GM23338 (cell line): ENCODE data around the gene COL9A2. TPM values are rescaled to one million over a fixed set of nuclear protein-coding genes. Genes with fewer than 3 reads are reported as not detected.

Experiments
- ATAC-seq: fragments of 200-7000 bp; cut with Tn5 transposase; 3 replicates; pipeline ENCODE4 v1.9.1; 2020
- DNase-seq: peaks from one replicate; pipeline ENCODE4 v3.0.0-alpha.2; 2015; ENCODE audit warnings: low spot score
- H2AFZ ChIP-seq: fragments of 200-600 bp; sonication (generic); 2 replicates; pipeline ENCODE4 v1.8.0; 2016; ENCODE audit warnings: antibody characterized with exemption, mild to moderate bottlenecking, moderate library complexity
- H3F3A ChIP-seq: fragments of 200-600 bp; sonication (generic); replicated peaks from 2 replicates; pipeline ENCODE4 v1.8.0; 2017; ENCODE audit warnings: antibody characterized with exemption, mixed run types, low read depth
- H3K27ac ChIP-seq: fragments of 200-600 bp; sonication (generic); 2 replicates; pipeline ENCODE4 v1.6.1; 2016; ENCODE audit warnings: low read depth
- H3K27me3 ChIP-seq: fragments of 200-600 bp; sonication (generic); 2 replicates; pipeline ENCODE4 v1.8.0; 2016; ENCODE audit warnings: mild to moderate bottlenecking, mixed run types, moderate library complexity; ENCODE audit not compliant: insufficient read depth
- H3K36me3 ChIP-seq: fragments of 200-600 bp; sonication (generic); 2 replicates; pipeline ENCODE4 v1.8.0; 2016; ENCODE audit warnings: mild to moderate bottlenecking; ENCODE audit not compliant: insufficient read depth
- H3K4me1 ChIP-seq: fragments of 200-600 bp; sonication (generic); 2 replicates; pipeline ENCODE4 v1.8.0; 2016; ENCODE audit warnings: mild to moderate bottlenecking, moderate library complexity; ENCODE audit not compliant: insufficient read depth
- H3K4me2 ChIP-seq: fragments of 200-600 bp; sonication (generic); 2 replicates; pipeline ENCODE4 v1.7.1; 2017; ENCODE audit warnings: mixed run types
- H3K4me3 ChIP-seq: fragments of 200-600 bp; sonication (generic); 2 replicates; pipeline ENCODE4 v1.6.1; 2016; ENCODE audit warnings: mixed run types
- H3K79me2 ChIP-seq: fragments of 200-600 bp; sonication (generic); replicated peaks from 2 replicates; pipeline ENCODE4 v1.8.0; 2017; ENCODE audit warnings: mild to moderate bottlenecking; ENCODE audit not compliant: insufficient read depth
- H3K9me2 ChIP-seq: fragments of 200-600 bp; sonication (generic); 2 replicates; pipeline ENCODE4 v1.8.0; 2017; ENCODE audit not compliant: insufficient read depth
- H4K20me1 ChIP-seq: fragments of 200-600 bp; sonication (generic); replicated peaks from 2 replicates; pipeline ENCODE4 v1.8.0; 2017; ENCODE audit warnings: mild to moderate bottlenecking; ENCODE audit not compliant: insufficient read depth
- H3K27ac Mint-ChIP-seq: 2 replicates; pipeline ENCODE4 v1.8.0; 2020; ENCODE audit warnings: inconsistent platforms, mild to moderate bottlenecking, moderate library complexity, mixed read lengths
- H3K27me3 Mint-ChIP-seq: 3 replicates; pipeline ENCODE4 v1.8.0; 2022; ENCODE audit warnings: low read depth, mild to moderate bottlenecking, moderate library complexity, mixed read lengths, inconsistent platforms; ENCODE audit not compliant: insufficient read depth, poor library complexity
- H3K36me3 Mint-ChIP-seq: 3 replicates; pipeline ENCODE4 v1.8.0; 2021; ENCODE audit warnings: low read depth, mild to moderate bottlenecking, inconsistent platforms, moderate library complexity, mixed read lengths
- H3K4me1 Mint-ChIP-seq: 3 replicates; pipeline ENCODE4 v1.8.0; 2020; ENCODE audit warnings: mild to moderate bottlenecking, inconsistent platforms, mixed read lengths
- H3K4me3 Mint-ChIP-seq: 3 replicates; pipeline ENCODE4 v1.8.0; 2021; ENCODE audit warnings: moderate library complexity, mild to moderate bottlenecking, inconsistent platforms, mixed read lengths
- H3K9me3 Mint-ChIP-seq: 3 replicates; pipeline ENCODE4 v1.8.0; 2020; ENCODE audit warnings: moderate library complexity, mild to moderate bottlenecking, inconsistent platforms, mixed read lengths
- EZH2 ChIP-seq: fragments of 200-600 bp; sonication (generic); IDR thresholded peaks from one replicate; pipeline ENCODE4 v1.8.0; 2017; ENCODE audit warnings: antibody characterized with exemption, mild to moderate bottlenecking, low read depth; ENCODE audit not compliant: unreplicated experiment
- EZH2phosphoT487 ChIP-seq: fragments of 200-600 bp; sonication (generic); IDR thresholded peaks from one replicate; pipeline ENCODE4 v1.8.1; 2018; ENCODE audit warnings: antibody characterized with exemption; ENCODE audit not compliant: unreplicated experiment
- JUNB ChIP-seq: IDR thresholded peaks from one replicate; pipeline ENCODE4 v1.6.1; 2016; ENCODE audit warnings: antibody characterized with exemption; ENCODE audit not compliant: unreplicated experiment
- NANOG ChIP-seq: IDR thresholded peaks from 2 replicates; pipeline ENCODE4 v1.6.1; 2016; ENCODE audit warnings: antibody characterized with exemption, borderline replicate concordance
- POLR2AphosphoS5 ChIP-seq: IDR thresholded peaks from 2 replicates; pipeline ENCODE4 v1.6.1; 2016; ENCODE audit warnings: antibody characterized with exemption, low read depth
- REST ChIP-seq: IDR thresholded peaks from one replicate; pipeline ENCODE4 v1.6.1; 2018; ENCODE audit warnings: antibody characterized with exemption; ENCODE audit not compliant: unreplicated experiment
- STAT1 ChIP-seq: IDR thresholded peaks from one replicate; pipeline ENCODE4 v1.6.1; 2016; ENCODE audit warnings: antibody characterized with exemption; ENCODE audit not compliant: unreplicated experiment
- ZNF114 ChIP-seq: fragments of 250-450 bp; sonication (Bioruptor Pico); IDR thresholded peaks from 2 replicates; pipeline ENCODE4 v1.5.0; 2020; ENCODE audit warnings: mild to moderate bottlenecking, moderate library complexity
- ZNF462 ChIP-seq: fragments of 250-450 bp; sonication (Bioruptor Pico); IDR thresholded peaks from 2 replicates; pipeline ENCODE4 v1.5.0; 2020; ENCODE audit warnings: mild to moderate bottlenecking, moderate library complexity
- polyA plus RNA-seq: library from polyadenylated mRNA; unstranded; fragments of >200 nt; fragmentation: Nextera tagmentation; extraction: Ambion mirVana; gene quantifications from 2 replicates; pipeline ENCODE4 v1.2.1, GENCODE V29; 2016
- total RNA-seq: library from RNA; depleted of rRNA; stranded (reverse); fragments of >200 nt; shearing (Covaris generic); gene quantifications from 2 replicates; pipeline ENCODE4 v1.2.3, GENCODE V29; 2014
- TF ChIP-seq, protein P1 (sequence below): IDR thresholded peaks from 2 replicates; pipeline ENCODE4 v1.6.1; 2016; ENCODE audit warnings: antibody characterized with exemption

COL9A2 gene
- total and polyA plus RNA-seq, 2 experiments from 2014 or later: 2.6 to 2.8 TPM

DNA sequence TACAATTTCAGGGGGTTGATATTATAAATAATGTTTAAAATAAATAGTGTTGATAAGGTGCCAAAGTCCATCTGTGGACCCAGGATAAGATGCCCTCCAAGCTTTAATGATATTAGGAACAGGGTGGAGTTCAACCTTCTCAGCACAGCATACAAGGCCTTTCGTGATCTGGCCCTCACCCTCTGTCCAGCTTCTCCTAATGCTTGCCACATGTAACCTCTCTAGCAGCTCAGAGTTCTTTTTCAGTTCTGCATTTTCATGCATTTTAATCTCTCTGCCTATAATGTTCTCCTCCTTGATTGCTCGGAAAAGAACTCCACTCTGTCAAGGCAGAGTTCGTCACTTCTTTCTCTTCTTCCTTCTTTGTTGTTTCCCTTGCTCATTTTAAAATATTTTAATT, 35.0 kb upstream of the COL9A2 start:
- Histone ChIP-seq H3K36me3 (no peaks in the 10 kb centered on the region), H3K4me3 (no peak overlapping the region), H3K27me3 (no peaks in the 10 kb centered on the region), H3K27ac (no peak overlapping the region), H3K4me2 (no peak overlapping the region), H3K9me2 (no peaks in the 10 kb centered on the region; the same call in 1 of the 2 replicates), H2AFZ (no peak overlapping the region), H3K79me2 (no peaks in the 10 kb centered on the region), H4K20me1 (no peaks in the 10 kb centered on the region), H3K4me1 (no peaks in the 10 kb centered on the region), H3F3A (no peaks in the 10 kb centered on the region)
- no peak for ATAC-seq
- DNase-seq: no peak
- H3K9me3 Mint-ChIP-seq: peaks cover 5% of the 10 kb centered on the region; the same call in 2 of the 3 replicates
- H3K36me3 Mint-ChIP-seq: no peaks in the 10 kb centered on the region
- no peak overlapping the region for H3K27ac Mint-ChIP-seq
- no peak overlapping the region for H3K4me3 Mint-ChIP-seq
- TF ChIP-seq STAT1: no peak
- TF ChIP-seq, protein P1, sequence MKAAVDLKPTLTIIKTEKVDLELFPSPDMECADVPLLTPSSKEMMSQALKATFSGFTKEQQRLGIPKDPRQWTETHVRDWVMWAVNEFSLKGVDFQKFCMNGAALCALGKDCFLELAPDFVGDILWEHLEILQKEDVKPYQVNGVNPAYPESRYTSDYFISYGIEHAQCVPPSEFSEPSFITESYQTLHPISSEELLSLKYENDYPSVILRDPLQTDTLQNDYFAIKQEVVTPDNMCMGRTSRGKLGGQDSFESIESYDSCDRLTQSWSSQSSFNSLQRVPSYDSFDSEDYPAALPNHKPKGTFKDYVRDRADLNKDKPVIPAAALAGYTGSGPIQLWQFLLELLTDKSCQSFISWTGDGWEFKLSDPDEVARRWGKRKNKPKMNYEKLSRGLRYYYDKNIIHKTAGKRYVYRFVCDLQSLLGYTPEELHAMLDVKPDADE: no peak
- TF ChIP-seq POLR2AphosphoS5: no peak
- TF ChIP-seq EZH2phosphoT487: no peak
- no peak for TF ChIP-seq JUNB
- no peaks in the 10 kb centered on the region for H3K4me1 Mint-ChIP-seq
- peaks cover 5% of the 10 kb centered on the region for H3K27me3 Mint-ChIP-seq

GRCh38 chr1:40351124-40351523, 34.0 kb upstream of the COL9A2 start:
- Mint-ChIP-seq H3K4me1 (no peaks in the 10 kb centered on the region), H3K27ac (no peak overlapping the region), H3K36me3 (no peaks in the 10 kb centered on the region), H3K4me3 (no peak overlapping the region), H3K27me3 (peaks cover 5% of the 10 kb centered on the region), H3K9me3 (no peaks in the 10 kb centered on the region; the same call in 2 of the 3 replicates)
- Histone ChIP-seq H3K4me2 (no peak overlapping the region), H3K4me1 (no peaks in the 10 kb centered on the region), H3K4me3 (no peak overlapping the region), H3K9me2 (no peaks in the 10 kb centered on the region; the same call in 1 of the 2 replicates), H3K27ac (no peak overlapping the region), H4K20me1 (no peaks in the 10 kb centered on the region), H3F3A (no peaks in the 10 kb centered on the region), H3K36me3 (no peaks in the 10 kb centered on the region), H2AFZ (peak overlapping the region; percentile 43; the same call in 1 of the 2 replicates), H3K79me2 (no peaks in the 10 kb centered on the region), H3K27me3 (no peaks in the 10 kb centered on the region)
- DNase-seq (no peak), ATAC-seq (no peak)
- TF ChIP-seq, protein P1: no peak
- TF ChIP-seq EZH2phosphoT487: no peak
- no peak for TF ChIP-seq EZH2
- no peak for TF ChIP-seq ZNF114 (CRISPR knock-in tag)
- no peak for TF ChIP-seq NANOG
- TF ChIP-seq REST: no peak
- no peak for TF ChIP-seq ZNF462 (CRISPR knock-in tag)
- no peak for TF ChIP-seq JUNB
